Skin of body (tissue), 2 donors: ENCODE measurements around the gene OSER1. TPM values are rescaled to one million over a fixed set of nuclear protein-coding genes. Genes with fewer than 3 reads are reported as not detected.
"Not testable (repeated sequence)": the region's sequence is repeated elsewhere in the genome, so short reads cannot be mapped to it uniquely, and the experiment has no call there.

Source experiments
- DNase-seq: peaks from one replicate; lab custom pipeline; 2025; lab: John Stamatoyannopoulos, UW
- total RNA-seq: library from RNA; depleted of rRNA; stranded (reverse); fragments of >200 nt; gene quantifications from one replicate; pipeline ENCODE4 v1.2.3, GENCODE V29; 2014

Gene OSER1
- total RNA-seq, 1 donor from 2014 or later = 29.7 TPM

DNA sequence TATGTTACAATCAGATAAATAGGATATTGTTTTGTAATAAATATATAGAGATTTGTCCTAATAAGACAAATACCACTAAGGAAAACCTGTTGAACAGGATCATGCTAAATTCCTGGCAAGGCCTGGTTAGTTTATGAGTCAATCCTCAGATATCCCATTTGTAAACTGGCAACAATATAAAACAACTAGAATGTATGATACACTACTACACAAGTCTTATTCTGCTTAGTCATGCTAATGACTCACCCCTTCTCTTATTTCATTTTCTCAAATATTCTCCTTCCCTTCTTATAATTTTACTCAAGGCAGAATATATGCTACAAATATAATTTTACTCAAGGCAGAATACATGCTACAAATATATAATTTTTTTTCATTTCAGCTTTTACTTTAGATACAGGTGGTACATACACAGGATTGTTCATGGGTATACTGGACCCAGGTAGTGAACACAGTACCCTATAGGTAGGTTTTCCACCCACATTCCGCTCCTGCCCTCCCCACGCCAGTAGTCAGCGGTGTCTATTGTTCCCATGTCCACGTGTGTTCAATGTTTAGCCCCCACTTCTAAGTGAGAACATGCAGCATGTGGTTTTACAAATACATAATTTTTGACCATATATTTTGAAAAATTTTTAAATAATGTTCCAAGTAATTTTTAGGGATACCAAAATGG lies 6.3 kb downstream of the OSER1 start:
- DNase-seq = no peak

- no peak for DNase-seq
Measured at GRCh38 chr20:44203161-44203560, 7.4 kb downstream of the OSER1 start.

DNA sequence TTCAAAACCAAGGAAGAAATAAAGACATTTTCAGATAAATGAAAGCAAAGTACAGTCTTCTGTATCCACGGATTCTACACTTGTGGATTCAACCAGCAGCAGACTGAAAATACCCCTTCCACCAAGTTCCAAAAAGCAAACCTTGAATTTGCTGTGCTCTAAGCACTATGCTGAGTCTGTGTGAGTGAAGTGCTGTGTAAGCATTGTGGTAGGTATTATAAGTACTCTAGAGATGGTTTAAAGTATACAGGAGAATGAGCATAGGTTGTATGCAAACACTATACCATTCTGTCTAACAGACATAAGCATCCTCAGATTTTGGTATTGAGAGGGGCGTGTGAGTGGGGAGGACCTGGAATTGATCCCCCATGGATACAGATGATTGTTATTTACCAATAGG lies 9.6 kb downstream of the OSER1 start:
- DNase-seq = no peak

DNA sequence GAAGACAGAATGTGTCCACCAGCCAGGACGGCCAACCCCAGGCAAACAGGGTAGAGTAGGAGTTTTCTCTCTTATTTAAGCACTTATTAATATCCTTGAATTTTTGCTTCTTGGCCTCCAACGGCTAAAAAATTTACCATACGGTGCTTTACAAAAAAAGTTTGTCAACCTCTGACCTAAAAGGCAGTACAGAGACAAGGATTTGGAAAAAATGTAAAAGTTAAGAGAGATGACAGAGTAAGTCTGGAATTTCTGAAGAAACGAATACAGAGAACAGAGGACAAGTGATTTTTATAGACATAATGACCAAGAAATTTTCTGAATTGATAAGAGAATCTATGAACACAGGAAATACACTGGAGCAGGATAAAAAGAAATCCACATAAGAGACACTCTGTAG lies 10.2 kb downstream of the OSER1 start:
- DNase-seq = no peak

- no peak for DNase-seq
Measured at GRCh38 chr20:44199877-44200276, 10.7 kb downstream of the OSER1 start.

DNA sequence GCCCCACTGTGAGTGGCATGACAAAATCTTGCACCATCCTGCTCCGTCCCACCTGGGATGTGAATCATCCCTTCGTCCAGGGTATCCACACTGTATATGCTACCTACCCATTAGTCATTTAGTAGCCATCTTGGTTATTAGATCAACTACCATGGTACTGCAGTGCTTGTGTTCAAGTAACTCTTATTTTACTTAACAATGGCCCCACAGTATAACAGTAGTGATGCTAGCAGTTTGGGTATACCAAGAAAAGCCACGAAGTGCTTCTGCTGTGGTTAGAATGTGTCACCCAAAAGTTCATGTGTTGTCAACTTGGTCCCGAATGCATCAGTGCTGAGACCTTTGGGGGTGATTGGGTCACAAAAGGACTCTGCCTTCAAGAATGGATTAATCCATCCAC lies 11.7 kb downstream of the OSER1 start:
- DNase-seq = no peak

DNA sequence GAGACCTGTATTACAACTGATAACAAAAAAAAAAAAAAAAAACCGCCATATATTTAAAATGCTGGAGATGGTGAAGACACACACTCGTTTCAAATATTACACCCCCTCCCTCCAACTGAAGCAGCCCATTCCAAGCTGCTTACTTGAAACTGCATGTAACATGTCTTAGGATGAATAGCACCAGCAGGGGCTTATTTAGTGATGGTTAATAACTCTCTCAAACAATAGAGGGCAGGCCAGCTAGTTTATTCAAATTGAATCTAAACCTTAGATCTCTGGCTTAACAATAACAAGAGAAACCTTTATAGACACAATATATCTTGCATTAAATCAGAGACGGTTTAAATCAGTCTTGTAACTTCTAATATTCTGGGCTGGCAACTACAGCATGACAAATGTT lies 14.3 kb downstream of the OSER1 start:
- DNase-seq = no peak

- no peak for DNase-seq
Measured at GRCh38 chr20:44195605-44196004, 15.0 kb downstream of the OSER1 start.

DNA sequence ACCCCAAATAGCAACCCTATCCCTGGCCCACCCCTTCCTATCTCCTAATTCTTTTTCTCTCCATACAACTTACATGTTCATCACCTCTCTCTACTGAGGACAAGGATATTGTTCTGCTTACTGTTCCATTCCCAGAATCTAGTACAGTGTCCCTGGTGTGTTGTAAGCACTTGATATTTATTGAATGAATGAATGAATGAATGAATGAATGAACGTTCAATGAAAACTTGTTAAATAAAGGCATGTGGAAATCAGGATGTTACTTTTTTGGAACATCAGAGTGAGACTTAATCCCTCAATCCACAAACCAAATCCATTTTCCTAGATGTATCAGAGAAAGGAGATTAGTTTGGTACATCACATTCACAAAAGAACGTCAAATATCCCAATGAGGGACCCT lies 16.8 kb downstream of the OSER1 start:
- DNase-seq = no peak

DNA sequence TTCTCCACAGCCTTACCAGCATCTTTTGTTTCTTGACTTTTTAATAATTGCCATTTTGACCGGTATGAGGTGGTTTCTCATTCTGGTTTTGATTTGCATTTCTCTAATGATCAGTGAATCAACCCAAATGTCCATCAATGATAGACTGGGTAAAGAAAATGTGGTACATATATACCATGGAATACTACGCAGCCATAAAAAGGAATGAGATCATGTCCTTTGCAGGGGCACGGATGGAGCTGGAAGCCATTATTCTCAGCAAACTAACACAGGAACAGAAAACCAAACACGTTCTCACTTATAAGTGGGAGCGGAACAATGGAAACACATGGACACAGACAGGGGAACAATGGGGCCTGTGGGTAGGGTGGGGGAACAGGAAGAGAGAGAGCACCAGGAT lies 18.9 kb downstream of the OSER1 start:
- DNase-seq = not testable (repeated sequence)

GRCh38 chr20:44190197-44190852 lies 20.2 kb downstream of the OSER1 start:
- DNase-seq = peak; percentile 20

DNA sequence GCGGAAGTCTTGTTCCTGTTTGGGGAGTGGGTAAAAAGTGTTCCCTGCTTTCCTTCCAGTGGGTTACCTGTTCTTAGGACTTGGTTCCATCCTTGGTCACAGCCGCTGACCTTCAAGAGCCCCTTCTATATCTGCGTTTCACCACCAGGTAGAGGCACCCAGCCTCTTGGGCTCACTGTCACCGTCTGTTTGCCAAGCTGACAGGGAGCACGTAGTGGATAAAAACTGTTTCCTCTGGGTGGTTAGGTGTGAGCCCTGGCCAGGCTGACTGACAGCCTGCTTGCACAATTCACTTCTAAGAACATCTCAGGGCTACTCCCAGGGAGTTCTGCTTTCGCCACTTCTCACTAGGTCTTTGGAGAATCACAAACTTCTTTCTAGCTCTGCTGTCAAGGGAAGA lies 21.8 kb downstream of the OSER1 start:
- DNase-seq = no peak

DNA sequence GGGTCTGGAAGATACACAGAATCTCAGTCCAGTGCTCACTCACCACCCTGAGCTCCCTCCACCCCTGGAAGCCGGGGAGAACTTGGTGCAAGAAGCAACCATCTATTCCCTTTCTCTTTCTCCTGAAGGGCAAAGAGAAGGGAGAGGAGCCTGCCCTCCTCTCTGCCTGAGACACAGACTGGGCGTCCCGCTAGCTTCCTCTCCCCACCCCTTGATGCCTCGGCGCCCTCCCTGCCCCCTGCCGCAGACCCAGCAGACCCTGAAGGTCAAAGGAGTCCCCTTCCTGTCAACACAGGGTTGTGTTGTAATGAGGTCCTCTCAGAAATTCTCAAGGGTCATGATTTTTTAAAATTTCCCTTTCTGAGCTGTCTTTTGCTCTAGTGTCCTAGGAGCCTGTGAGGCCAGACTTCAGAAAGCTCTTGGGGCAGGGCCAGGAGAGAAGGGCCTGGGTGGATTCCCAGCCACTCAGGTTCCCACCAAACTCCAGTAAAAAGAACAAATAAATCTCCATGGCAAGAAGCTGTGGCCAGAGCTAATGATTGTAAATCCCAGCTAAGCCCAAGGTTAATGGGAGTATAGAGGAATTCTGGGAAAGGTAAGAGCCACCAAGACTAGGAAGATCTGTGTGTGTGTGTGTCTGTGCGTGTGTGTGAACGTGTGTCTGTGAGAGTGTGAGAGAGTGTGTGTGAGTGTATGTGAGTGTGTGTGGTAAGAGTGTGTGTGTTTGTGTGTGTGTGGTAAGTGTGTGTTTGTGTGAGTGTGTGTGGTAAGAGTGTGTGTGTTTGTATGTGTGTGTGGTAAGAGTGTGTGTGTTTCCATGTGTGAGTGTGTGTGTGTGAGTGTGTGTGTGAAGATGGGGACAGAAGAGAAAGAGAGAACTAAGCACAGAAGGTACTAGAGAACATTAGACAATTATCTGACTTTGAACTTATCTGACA lies 22.5 kb downstream of the OSER1 start:
- no peak for DNase-seq

DNA sequence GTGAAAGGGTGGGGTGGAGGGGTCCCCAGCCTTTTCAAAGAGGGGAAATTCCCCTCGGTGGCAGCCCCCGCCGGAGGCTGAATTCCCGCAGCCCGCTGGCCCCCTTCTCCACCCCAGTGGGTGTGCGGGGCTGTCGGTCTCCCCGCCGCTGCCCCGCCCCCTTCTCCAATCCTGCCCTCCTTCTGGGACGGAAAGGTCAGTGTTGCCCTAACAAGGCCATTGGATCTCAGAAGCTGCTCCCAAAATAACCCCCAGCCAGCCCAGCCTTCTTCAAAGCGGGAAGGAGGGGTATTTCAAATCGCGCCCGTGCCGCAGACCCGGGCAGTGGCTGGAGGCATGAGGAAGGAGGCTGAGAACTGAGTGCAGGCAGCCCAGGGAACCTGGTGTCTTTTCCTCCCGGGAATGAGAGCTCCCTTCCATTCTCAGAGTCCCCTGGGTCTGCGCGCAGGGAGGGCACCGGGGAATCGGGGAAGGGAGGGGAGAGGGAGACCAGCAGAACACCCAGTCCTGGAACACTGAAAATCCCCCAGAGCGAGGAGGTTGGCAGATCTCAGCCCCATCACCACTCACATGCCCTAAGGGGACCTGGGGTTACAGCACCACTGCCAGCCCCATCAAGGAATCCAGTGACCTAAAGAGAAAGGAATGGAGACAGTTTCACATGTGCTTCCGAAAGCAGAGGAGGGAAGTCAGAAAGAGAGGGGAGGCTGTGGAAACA lies 23.4 kb downstream of the OSER1 start, which contains the start of gene JPH2:
Gene JPH2 (minus strand): TSS at position 135 of the 718 bp plus-strand sequence. CDS start 483 bp downstream, outside the sequence.
- DNase-seq = peak; percentile 43

- no peak for DNase-seq
Measured at GRCh38 chr20:44186674-44187053, 23.9 kb downstream of the OSER1 start.

GRCh38 chr20:44186201-44186600 lies 24.4 kb downstream of the OSER1 start:
- no peak for DNase-seq

DNA sequence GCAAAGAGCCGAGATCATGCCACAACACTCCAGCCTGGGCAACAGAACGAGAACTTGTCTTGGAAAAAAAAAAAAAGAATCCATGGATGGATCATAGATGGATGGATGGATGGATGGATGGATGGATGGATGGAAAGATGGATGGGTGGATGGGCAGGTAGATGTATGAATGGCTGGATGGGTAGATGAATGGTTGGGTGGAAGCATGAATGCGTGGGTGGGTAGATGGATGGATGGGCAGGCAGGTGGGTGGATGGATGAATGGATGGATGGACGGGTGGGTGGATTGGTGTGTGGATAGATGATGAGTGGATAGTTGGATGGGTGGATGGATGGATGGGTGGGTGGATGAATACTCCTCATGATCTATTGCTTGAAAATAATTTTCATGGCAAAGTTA lies 25.0 kb downstream of the OSER1 start:
- DNase-seq = no peak

DNA sequence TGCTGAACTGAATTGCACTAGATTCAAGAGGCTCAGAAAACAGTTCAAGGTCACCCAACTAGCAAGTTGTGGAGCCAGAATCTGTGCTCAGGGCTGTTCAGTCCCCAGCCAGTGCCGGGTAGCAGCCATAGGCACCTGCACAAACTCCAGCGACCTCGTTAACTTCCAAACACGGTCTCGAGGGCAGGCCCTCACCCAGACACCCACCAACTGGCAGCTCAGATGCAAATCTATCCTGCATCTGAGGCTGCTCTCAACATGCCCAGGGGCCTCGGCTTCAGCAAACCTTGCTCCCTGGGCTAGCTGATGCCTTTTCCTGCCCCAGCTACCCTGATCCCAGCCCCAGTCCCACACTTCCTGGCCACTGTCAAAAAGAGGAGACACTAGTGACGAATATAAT lies 27.3 kb downstream of the OSER1 start:
- DNase-seq = no peak

DNA sequence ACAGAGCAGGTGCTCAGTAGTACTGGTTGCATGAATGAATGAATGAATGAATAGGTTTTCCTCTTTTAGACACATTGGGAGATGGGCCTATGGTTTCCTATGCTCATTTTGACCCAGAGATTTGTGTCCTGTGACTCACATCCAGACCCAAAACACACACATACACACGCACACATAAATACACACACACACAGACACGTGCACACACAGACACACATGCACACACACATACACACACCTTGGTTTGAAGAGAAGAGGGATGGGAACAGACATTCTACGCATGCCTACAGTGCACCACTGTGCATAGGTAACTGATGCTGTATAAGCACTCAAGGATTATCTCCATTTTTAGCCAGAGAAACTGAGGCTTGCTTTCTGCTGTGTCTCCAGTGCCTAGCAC lies 27.7 kb downstream of the OSER1 start:
- DNase-seq = no peak

DNA sequence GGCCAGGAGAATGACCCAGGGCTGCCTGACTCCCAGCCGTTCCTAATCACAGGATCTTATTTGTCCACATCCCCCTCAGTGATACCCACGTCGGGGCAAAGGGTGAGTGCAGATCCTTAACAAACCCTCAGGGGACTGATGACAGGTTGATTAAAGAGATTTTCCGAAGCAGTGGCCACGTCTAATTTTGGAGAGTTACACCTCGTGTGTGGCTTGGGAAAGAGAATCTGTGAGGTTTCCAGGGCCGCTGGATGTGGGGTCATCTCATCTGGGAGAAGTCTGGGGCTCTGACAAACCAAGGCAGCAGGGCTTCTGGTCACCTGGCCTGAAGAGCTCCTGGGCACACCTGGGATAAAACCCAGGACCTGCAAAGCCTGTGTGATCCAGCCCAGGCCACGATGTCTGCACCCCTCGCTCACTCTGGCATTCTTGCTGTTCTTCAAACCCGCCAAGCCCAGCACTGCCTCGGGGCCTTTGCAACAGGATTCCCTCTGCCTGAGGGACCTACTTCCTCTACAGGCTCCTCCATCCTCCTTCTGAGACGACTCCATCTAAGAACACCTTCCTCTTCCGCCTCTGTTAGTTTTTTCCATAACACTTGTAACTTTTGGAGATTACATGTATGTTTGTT lies 28.3 kb downstream of the OSER1 start:
- no peak for DNase-seq

DNA sequence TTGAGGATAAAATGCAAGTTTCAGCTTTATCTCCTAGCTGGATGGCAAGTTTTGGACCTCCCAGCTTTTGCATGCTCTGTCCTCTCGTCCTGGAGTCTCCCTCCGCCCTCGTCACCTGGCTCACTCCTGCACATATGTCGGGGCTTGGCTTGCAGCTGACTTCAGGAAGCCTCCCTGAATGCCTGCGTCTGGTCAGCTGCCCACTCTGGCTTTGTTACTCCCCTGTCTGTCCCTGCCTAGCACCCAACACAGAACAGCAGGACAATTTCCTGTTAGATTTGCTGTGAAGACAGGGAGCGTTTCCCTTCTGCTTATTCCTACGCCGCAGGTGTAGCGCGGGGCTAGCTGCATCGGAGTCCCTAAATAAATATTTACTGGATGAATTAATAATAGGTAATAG lies 29.0 kb downstream of the OSER1 start:
- no peak for DNase-seq
